Stomach smooth muscle (tissue), 2 donors: Measurements from ENCODE around the gene SHD.
"Not testable (repeated sequence)": the region's sequence is repeated elsewhere in the genome, so short reads cannot be mapped to it uniquely, and the experiment has no call there.

ENCODE experiments used
- H3K27ac ChIP-seq: one replicate; pipeline ENCODE4 v1.7.0; 2013; ENCODE audit warnings: mild to moderate bottlenecking, low read length, inconsistent platforms
- H3K27me3 ChIP-seq, 2 donors: one replicate each; pipeline ENCODE4 v1.7.0; 2013; ENCODE audit warnings: low read length in 2 of 2; ENCODE audit not compliant: insufficient read depth in 2 of 2, control insufficient read depth in 1 of 2
- H3K36me3 ChIP-seq, 2 donors: one replicate each; pipeline ENCODE4 v1.7.0; 2013; ENCODE audit warnings: low read length in 2 of 2; ENCODE audit not compliant: control insufficient read depth in 2 of 2, insufficient read depth in 2 of 2
- H3K4me1 ChIP-seq: one replicate; pipeline ENCODE4 v1.7.0; 2013; ENCODE audit warnings: low read length; ENCODE audit not compliant: control insufficient read depth, insufficient read depth
- H3K4me3 ChIP-seq, 2 donors: one replicate each; pipeline ENCODE4 v1.7.0; 2013; ENCODE audit warnings: low read length in 2 of 2
- H3K9ac ChIP-seq, 2 donors: one replicate each; pipeline ENCODE4 v1.7.0; 2013; ENCODE audit warnings: low read length in 2 of 2, mild to moderate bottlenecking in 1 of 2
- H3K9me3 ChIP-seq, 2 donors: one replicate each; pipeline ENCODE4 v1.7.0; 2013; ENCODE audit warnings: low read length in 2 of 2; ENCODE audit not compliant: control insufficient read depth in 2 of 2
- donor health status: healthy.
- donor health status: Pancreatic carcinoma.

SHD gene

DNA sequence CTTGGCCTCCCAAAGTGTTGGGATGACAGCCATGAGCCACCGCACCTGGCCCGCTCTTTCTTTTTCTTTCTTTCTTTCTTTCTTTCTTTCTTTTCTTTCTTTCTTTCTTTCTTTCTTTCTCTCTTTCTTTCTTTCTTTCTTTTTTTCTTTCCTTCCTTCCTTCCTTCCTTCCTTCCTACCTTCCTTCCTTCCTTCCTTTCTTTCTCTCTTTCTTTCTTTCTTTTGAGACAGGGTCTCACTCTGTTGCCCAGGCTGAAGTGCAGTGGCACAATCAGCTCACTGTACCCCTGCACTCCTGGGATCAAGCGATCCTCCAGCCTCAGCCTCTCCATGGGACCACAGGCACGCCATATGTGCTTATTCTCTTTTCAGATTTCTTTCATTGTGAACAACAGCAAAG, 7.1 kb downstream of the SHD start:
- peaks cover 14 to 19% of the 10 kb centered on the region in 2 donors for H3K27me3 ChIP-seq
- H3K4me3 ChIP-seq = not testable (repeated sequence)

DNA sequence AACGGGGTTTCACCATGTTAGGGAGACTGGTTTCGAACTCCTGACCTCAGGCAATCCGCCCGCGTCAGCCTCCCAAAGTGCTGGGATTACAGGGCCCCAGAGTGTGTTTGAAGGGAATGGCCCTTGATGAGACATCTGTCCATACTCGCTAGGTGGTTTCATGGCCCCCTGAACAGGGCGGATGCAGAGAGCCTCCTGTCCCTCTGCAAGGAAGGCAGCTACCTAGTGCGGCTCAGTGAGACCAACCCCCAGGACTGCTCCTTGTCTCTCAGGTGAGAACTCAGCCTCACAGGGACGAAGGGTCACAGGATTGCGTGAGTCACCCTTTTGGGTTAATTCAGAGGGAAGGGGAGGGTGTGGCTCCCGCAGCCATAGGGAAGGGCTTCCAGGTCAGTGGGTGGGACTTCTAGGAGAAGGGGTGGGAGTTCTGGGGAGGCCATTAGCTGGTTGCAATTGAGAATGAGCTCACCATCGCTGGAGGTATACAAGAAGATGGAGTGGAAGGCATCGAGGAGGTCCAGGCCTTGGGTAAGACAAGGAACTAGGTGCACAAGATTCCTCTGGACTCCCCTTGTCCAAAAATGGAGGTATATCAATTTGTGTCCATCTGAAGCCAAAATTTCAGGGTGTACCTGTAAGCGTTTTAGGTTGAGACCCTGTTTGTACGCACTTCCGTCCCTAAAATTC, 9.2 kb downstream of the SHD start:
- no peaks in the 10 kb centered on the region for H3K4me1 ChIP-seq
- no peak overlapping the region for H3K4me3 ChIP-seq
- peaks cover 9 to 15% of the 10 kb centered on the region in 2 donors for H3K27me3 ChIP-seq
- no peaks in the 10 kb centered on the region for H3K9me3 ChIP-seq
- H3K9ac ChIP-seq = no peak overlapping the region
- H3K27ac ChIP-seq = no peak overlapping the region
- H3K36me3 ChIP-seq = no peaks in the 10 kb centered on the region

More for the DNA sequence above, 7.1 kb downstream of the SHD start:
- H3K27ac ChIP-seq, H3K4me1 ChIP-seq, H3K9me3 ChIP-seq, H3K36me3 ChIP-seq, H3K9ac ChIP-seq: not testable (repeated sequence)

DNA sequence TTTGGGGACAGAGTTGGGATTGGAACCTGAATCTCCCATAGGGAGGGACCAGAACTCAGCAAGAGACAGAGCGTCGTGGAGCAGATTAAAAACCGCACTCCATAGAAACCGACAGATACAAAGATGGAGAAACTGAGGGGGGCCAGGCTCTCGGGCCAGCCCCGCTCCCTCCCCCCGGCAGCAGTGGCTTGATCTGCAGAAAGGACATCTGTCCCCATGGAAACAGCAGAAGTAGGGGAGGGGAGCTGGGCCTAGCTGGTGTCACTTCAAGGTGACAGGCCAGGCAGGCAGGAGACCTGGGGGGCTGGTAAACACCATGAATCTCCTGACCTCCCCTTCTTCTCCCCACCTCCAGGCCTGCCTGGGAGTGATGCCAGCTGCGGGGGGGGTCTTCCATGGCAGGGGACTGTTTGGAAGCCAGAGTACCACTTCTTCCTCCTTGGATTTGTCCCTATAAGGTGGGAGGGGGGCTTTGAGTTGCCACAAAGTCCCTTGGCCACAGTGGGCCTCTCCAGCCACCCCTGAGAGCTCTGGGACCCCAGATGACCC, 12.2 kb downstream of the SHD start:
- Histone ChIP-seq H3K9me3 (no peaks in the 10 kb centered on the region), H3K27me3 (peaks cover 3 to 16% of the 10 kb centered on the region in 2 donors), H3K27ac (no peak overlapping the region), H3K36me3 (no peaks in the 10 kb centered on the region), H3K4me3 (no peak overlapping the region), H3K4me1 (no peaks in the 10 kb centered on the region), H3K9ac (no peak overlapping the region)

DNA sequence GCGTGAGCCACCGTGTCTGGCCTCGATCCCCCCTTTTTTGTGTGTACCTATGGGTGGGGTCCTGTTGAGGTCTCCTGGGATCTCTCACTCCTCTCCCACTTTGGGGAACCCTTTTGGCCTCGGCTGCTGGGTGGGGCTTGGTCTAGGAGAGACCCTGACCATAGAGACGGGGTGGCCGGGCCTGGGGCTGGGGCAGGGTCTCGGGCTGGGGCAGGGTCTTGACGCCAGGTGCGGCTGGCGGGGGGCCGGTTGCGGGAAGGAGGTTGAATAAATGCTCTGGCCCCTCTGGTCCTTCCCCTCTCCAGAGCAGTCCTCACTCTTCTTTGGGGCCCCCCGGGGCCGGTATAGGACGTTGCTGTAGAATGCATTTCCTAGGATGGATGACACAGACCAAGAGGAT, 13.4 kb downstream of the SHD start:
- Histone ChIP-seq H3K9me3 (no peaks in the 10 kb centered on the region), H3K9ac (no peak overlapping the region), H3K4me1 (no peaks in the 10 kb centered on the region), H3K27ac (no peak overlapping the region), H3K4me3 (no peak overlapping the region), H3K27me3 (peaks cover 7 to 19% of the 10 kb centered on the region in 2 donors), H3K36me3 (no peaks in the 10 kb centered on the region)

DNA sequence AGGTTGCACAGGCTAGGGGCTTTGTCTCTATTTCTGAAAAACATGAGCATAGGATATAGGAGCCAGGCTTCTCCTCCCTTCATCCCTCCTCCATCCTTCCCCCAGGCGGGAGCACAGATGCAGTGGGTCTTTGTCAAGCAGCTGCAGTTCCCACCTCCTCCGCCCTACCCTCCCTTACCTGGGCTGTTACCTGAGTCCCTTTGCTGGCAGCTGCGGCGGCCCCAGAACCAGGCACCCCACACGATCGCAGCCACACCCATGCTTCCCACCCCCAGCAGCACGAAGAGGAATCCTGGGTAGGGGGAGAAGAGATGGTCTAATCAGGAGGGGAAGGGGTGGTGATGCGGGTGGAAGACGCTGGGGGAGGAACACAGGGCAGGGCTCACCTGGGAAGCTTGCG, 15.3 kb downstream of the SHD start:
- Histone ChIP-seq H3K9ac (no peak overlapping the region), H3K4me3 (no peak overlapping the region), H3K27ac (no peak overlapping the region), H3K4me1 (no peaks in the 10 kb centered on the region), H3K27me3 (peaks cover 7 to 19% of the 10 kb centered on the region in 2 donors), H3K36me3 (no peaks in the 10 kb centered on the region), H3K9me3 (no peaks in the 10 kb centered on the region)

DNA sequence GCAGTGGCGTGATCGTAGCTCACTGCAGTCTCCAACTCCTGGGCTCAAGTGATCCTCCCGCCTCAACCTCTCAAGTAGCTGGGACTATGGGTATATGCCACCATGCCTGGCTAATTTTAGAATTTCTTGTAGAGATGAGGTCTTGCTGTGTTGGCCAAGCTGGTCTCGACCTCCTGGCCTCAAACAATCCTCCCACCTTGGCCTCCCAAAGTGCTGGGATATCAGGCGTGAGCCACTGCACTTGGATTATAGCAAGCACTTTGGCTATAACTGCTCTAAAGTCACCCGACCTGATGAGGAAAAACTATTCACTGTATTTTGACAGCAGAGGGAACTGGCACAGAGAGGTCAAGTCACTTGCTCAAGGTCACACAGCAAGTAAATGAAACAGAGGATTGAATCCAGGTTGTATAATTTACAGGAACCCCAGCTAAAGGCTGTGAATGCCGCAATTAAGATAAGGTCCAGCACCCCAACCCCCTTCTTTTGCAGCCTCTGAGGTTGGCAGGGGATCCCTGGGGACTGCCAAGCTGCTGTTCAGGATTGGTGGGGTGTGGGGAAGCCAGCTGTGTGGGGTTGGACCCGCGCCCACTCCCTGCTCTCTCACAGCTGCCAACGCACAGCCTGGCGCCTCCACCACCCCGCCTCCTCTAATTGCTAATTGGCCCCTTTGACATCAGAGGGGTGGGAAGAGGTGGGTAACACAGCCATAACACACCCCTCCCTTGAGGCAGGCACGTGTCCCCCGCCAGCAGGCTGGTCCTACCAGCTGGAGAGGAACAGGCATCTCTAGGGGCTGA, 17.1 kb downstream of the SHD start:
- H3K4me3 ChIP-seq = no peak overlapping the region
- H3K27me3 ChIP-seq = peaks cover 7 to 16% of the 10 kb centered on the region in 2 donors
- H3K4me1 ChIP-seq = no peaks in the 10 kb centered on the region
- H3K9ac ChIP-seq = no peak overlapping the region
- no peaks in the 10 kb centered on the region for H3K36me3 ChIP-seq
- no peak overlapping the region for H3K27ac ChIP-seq
- no peaks in the 10 kb centered on the region for H3K9me3 ChIP-seq

DNA sequence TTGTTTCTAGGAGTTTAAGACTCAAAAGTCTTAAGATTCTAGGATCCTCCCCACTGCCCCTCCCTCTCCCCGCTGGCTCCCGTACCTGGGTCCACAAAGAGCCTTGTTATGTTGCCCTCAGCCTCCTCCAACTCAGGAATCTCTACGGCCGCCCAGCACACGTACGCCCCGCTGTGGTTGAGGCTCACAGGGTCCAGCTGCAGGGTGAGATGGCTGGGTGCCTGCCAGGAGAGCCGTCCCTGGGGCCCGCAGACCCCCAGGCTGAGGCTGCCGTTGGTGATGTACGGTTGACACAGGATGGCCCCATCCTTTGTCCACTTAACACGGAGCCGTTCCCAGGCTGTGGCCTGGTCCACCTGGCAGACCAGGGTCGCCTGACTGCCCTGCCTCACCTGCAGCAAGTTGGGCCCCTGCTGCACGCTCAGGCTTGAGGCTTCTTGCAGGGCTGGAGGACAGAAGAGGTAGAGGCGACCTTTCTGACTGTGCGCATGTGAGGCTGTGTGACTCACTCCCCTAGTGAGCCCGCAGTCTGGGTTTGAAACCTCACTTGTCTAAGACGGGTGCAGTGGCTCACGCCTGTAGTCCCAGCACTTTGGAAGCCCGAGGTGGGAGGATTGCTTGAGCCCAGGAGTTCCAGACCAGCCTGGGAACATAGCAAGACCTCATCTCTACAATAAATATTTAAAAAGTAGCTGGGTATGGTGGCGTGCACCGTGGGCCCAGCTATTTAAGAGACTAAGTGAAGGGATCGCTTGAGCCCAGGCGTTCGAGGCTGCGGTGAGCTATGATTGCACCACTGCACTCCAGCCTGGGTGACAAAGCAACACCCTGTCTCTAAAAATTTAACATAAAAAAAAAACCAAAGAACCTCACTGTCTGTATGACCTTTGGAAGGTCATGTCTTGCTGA, 19.1 kb downstream of the SHD start:
- Histone ChIP-seq H3K27me3 (peaks cover 7 to 14% of the 10 kb centered on the region in 2 donors), H3K36me3 (no peaks in the 10 kb centered on the region), H3K9me3 (no peaks in the 10 kb centered on the region), H3K27ac (no peak overlapping the region), H3K9ac (no peak overlapping the region), H3K4me3 (no peak overlapping the region), H3K4me1 (no peaks in the 10 kb centered on the region)

DNA sequence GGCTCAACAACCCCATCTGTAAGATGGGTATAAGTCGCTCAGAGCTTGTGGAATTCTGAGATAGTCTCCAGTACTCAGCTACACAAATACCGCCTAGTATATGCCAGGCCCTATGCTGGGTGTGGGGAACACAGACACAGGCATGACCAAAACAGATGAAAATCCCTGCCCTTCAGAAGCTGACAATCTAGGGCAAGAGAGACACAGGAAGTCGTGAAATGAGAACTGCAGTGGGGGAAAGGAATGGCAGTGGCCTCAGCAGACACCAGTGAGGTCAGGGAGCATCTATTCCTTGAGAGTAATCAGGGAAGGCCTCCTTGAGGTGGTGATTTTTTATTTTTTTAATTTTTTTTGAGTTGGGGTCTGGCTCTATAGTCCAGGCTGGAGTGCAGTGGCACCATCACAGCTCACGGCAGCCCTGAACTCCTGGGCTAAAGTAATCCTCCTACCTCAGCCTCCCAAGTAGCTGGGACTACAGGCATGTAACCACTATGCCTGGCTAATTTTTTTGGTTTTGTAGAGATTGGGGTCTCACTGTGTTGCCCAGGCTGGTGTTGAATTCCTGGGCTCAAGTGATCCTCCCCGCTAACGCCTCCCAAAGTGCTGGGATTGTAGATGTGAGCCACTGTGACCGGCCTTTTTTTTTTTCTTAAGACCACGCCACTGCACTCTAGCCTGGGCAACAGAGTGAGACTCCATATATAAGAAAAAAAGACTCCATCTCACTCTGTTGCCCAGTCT, 19.9 kb downstream of the SHD start:
- Histone ChIP-seq H3K9ac (no peak overlapping the region), H3K4me1 (no peaks in the 10 kb centered on the region), H3K27me3 (peaks cover 10 to 17% of the 10 kb centered on the region in 2 donors), H3K36me3 (no peaks in the 10 kb centered on the region), H3K9me3 (no peaks in the 10 kb centered on the region), H3K27ac (no peak overlapping the region), H3K4me3 (no peak overlapping the region)

DNA sequence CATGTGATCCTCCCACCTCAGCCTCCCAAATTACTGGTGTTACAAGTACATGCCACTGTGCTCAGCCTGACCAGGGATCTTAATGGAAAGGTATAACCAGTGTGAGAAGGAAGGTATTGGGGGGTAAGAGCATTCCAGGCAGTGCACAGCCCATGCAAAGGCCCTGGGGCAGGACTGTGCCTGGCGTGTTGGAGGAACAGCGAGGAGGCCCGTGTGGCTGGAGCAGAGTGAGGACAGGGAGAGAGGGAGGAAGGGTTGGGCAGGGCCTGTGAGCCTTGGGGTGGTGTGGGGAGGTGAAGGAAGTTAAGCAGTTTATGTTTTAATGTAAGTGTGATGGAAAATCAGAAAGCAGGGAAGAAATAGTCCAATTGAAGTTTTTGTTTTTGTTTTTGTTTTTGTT, 21.5 kb downstream of the SHD start:
- Histone ChIP-seq H3K27ac (no peak overlapping the region), H3K4me3 (no peak overlapping the region), H3K27me3 (peaks cover 19 to 22% of the 10 kb centered on the region in 2 donors)

More for the DNA sequence above, 21.5 kb downstream of the SHD start:
- Histone ChIP-seq H3K36me3 (no peaks in the 10 kb centered on the region), H3K9me3 (no peaks in the 10 kb centered on the region), H3K4me1 (no peaks in the 10 kb centered on the region), H3K9ac (no peak overlapping the region)
